Tibial nerve (tissue), 4 donors: Measurements from ENCODE around the gene OSTC.

ENCODE experiments used
- CTCF ChIP-seq, 5 experiments: fragments of 200-600 bp in 3 of 5; fragments of 450-650 bp in 2 of 5; sonication (generic) in 3 of 5; IDR thresholded peaks; one replicate each; pipeline ENCODE4 v1.5.1; 2016 to 2019; ENCODE audit warnings: antibody characterized with exemption in 5 of 5, mild to moderate bottlenecking in 3 of 5, moderate library complexity in 2 of 5
- EP300 ChIP-seq, 2 donors: sonication (generic); formaldehyde crosslinking; IDR thresholded peaks; one replicate each; pipeline ENCODE4 v1.6.1; 2017; ENCODE audit warnings: antibody characterized with exemption in 2 of 2, mild to moderate bottlenecking in 1 of 2
- POLR2A ChIP-seq, 2 donors: fragments of 450-650 bp; IDR thresholded peaks; one replicate each; pipeline ENCODE4 v1.6.1; 2017; ENCODE audit warnings: antibody characterized with exemption in 2 of 2, mild to moderate bottlenecking in 2 of 2, moderate library complexity in 2 of 2

GRCh38 chr4:108674356-108674977 lies 24.1 kb downstream of the OSTC start:
- no peak for TF ChIP-seq CTCF (IDR thresholded peaks at IDR 0.05)
- no peak for TF ChIP-seq POLR2A (IDR thresholded peaks at IDR 0.05)
- no peak for TF ChIP-seq EP300 (IDR thresholded peaks at IDR 0.05)
